BJ (cell line): ENCODE data around the gene PHC2. TPM values are rescaled to one million over a fixed set of nuclear protein-coding genes. Genes with fewer than 3 reads are reported as not detected.

Experiments used
- CTCF ChIA-PET: fragments of 350-600 bp; formaldehyde crosslinking; extraction: SDS; loops from one replicate; lab custom pipeline; 2021; ENCODE audit warnings: antibody characterized with exemption, inconsistent platforms; lab: Yijun Ruan, JAX
- POLR2A ChIA-PET: fragments of 300-600 bp; sonication (Branson Sonifier 250); formaldehyde crosslinking; extraction: SDS; loops from one replicate; lab custom pipeline; 2021; ENCODE audit warnings: antibody characterized with exemption; lab: Charles Lee
- DNase-seq: peaks from one replicate; pipeline ENCODE4 v3.0.0-alpha.2; 2011; ENCODE audit warnings: low read depth
- H3K27me3 ChIP-seq: 2 replicates; pipeline ENCODE4 v1.6.0; 2011; ENCODE audit warnings: low read length; ENCODE audit not compliant: control insufficient read depth, insufficient read depth
- H3K36me3 ChIP-seq: 2 replicates; pipeline ENCODE4 v1.5.1; 2011; ENCODE audit warnings: low read length; ENCODE audit not compliant: control insufficient read depth, insufficient read depth
- H3K4me3 ChIP-seq: 2 replicates; pipeline ENCODE4 v1.5.1; 2011; ENCODE audit warnings: low read depth, mild to moderate bottlenecking, control low read depth, low read length
- polyA plus RNA-seq: library from polyadenylated mRNA; depleted of rRNA; stranded (reverse); fragments of >200 nt; gene quantifications from 2 replicates; pipeline ENCODE4 v1.2.3, GENCODE V29; 2011
- TF ChIP-seq, protein P1 (sequence below): IDR thresholded peaks from 2 replicates; pipeline ENCODE4 v1.5.1; 2011; ENCODE audit warnings: low read depth, mild to moderate bottlenecking, control low read depth, inconsistent platforms, low read length, moderate library complexity; ENCODE audit not compliant: insufficient read depth

PHC2 gene
- polyA plus RNA-seq, 1 experiment: 62.0 TPM

DNA sequence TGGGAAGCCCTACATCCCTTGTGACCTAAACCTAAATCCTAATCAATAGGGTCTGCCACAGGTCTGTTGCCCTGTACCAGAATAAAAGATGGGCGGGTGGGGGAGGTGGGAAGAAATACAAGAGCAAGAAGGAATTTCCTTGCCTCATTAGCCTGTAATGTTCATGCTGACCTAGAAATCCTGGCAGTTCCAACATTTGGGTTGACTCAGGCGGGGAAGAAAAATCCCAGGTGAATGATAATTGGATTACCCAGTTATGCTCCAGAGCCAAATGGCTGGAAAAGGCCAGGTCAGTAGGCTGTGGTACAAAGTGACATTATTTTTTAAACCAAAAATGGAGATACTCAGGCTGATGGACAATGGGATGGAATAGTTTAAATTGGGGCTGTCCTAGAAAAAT, 82.7 kb downstream of the PHC2 start:
- no peak for DNase-seq
- no peaks in the 10 kb centered on the region for H3K27me3 ChIP-seq
- CTCF ChIA-PET: interaction anchor here (0.8 to 1.8 kb wide), 4 partner anchors 9 to 53 kb away, joined by 3 to 5 read pairs (median 4); no protein-coding TSS in a partner anchor
- TF ChIP-seq, protein P1, sequence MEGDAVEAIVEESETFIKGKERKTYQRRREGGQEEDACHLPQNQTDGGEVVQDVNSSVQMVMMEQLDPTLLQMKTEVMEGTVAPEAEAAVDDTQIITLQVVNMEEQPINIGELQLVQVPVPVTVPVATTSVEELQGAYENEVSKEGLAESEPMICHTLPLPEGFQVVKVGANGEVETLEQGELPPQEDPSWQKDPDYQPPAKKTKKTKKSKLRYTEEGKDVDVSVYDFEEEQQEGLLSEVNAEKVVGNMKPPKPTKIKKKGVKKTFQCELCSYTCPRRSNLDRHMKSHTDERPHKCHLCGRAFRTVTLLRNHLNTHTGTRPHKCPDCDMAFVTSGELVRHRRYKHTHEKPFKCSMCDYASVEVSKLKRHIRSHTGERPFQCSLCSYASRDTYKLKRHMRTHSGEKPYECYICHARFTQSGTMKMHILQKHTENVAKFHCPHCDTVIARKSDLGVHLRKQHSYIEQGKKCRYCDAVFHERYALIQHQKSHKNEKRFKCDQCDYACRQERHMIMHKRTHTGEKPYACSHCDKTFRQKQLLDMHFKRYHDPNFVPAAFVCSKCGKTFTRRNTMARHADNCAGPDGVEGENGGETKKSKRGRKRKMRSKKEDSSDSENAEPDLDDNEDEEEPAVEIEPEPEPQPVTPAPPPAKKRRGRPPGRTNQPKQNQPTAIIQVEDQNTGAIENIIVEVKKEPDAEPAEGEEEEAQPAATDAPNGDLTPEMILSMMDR: no peak
- H3K4me3 ChIP-seq: peak overlapping the region; percentile 82
- POLR2A ChIA-PET: no interaction called here
- H3K36me3 ChIP-seq: peaks cover 4% of the 10 kb centered on the region

DNA sequence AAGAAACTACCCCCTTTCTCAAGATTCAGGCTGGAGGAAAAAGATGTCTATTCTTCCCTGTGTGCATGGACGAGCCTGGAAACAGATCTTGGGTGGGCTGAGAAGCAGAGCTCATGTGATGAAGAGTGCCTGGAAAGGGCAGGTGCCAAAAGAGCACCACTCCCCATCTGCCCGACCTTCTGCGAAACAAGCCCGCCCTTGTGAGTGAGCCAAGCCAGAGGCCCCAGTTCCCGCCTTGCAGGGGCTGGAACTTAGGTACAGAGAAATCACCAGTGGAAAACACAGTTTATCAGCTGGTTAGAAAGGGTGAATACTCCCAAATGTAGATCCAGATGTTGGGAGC, 83.3 kb downstream of the PHC2 start:
- TF ChIP-seq, protein P1: no peak
- ChIA-PET POLR2A (no interaction called here), CTCF (interaction anchor here (0.8 to 1.8 kb wide), 4 partner anchors 9 to 52 kb away, joined by 3 to 5 read pairs (median 4); no protein-coding TSS in a partner anchor)
- Histone ChIP-seq H3K36me3 (peaks cover 4% of the 10 kb centered on the region), H3K27me3 (no peaks in the 10 kb centered on the region), H3K4me3 (peak overlapping the region; percentile 82)
- no peak for DNase-seq

DNA sequence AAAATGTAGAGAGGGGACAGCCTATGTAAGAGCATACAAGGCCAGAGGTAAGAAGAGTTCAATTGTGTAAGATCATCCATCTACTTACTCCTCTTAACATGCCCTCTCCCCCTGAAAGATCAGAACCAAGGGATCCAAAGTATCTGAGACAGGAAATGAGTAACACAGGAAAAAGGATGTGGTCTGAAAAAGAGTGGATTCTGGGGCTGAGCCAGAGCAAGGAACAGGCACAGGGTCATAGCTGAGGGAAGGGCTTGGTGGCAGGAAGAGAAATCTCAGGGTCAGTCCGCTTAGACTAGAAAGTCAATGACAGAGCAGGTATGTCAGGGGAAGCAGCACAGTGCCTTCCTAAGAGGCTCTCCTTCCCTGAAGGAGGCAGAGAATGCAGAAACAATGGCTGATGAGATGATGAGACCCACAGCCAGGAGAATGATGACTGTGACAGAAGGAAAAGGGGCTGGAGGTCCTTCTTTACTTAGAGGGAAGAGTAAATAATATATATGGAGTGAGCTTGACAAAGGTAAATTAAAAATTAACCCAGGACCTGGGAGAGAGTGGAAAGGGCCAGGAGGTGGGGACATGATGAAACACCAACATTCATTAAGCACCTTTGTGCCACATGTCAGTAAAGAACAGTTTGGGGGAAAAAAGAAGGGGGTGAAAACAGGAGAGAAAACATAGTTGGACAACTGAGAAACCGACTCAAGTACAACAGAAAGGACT, 83.8 kb downstream of the PHC2 start:
- TF ChIP-seq, protein P1: no peak
- ChIA-PET CTCF (interaction anchor here (0.8 to 1.8 kb wide), 3 partner anchors 8 to 52 kb away, joined by 3 to 5 read pairs (median 3); no protein-coding TSS in a partner anchor), POLR2A (no interaction called here)
- H3K4me3 ChIP-seq: peak overlapping the region; percentile 82
- no peaks in the 10 kb centered on the region for H3K27me3 ChIP-seq
- peak; percentile 79 for DNase-seq
- peaks cover 3% of the 10 kb centered on the region for H3K36me3 ChIP-seq

DNA sequence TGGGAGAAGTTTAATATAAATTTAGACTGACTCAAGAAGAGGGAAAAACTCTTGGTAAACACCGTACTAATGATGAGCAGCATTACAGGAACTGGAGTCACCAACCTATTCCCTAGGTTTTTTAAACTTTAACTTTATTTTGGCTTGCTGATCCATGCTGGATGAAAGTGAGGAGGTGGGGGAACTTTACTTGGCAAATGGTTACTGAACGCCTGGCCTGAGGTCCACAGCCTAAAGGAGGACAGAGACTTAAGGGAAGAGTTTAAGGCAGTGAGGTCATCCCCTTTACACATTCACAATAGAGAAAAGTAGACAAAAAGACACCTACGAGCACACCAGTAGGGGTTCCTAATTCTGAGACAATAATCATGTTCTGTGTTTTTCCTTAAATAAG, 84.4 kb downstream of the PHC2 start:
- no peak for DNase-seq
- H3K27me3 ChIP-seq: no peaks in the 10 kb centered on the region
- ChIA-PET POLR2A (no interaction called here), CTCF (no interaction called here)
- TF ChIP-seq, protein P1: no peak
- peaks cover 6% of the 10 kb centered on the region for H3K36me3 ChIP-seq
- H3K4me3 ChIP-seq: peak overlapping the region; percentile 82

DNA sequence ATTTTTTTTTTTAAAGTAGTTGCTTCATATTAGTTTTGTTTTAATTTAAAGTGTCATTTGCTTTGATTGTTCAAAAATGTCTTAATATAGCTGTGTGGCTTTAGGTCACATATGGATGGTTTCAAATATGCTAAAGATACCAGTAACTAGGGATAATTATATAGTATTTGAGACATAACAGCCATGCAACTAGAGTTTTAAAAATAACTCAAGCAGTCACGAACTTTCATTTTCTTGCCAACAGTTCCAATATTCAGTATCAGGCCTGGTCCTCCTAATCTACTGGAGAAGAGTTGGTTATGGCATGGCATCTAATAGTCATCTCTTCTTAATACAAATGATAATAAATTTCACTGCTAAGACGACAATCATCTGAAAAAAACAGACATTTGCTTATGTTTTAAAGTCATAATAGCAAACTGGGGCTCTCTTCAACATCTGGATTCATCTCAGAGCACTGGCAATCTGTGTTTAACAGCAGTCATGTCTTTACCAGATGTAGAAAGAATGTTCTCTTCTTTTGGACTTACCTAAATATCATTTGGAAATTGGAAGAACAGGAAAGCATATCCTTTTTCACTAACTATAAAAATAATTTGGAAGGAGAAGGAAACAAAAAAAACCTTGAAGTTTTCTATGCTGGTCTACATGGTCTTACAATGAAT, 85.9 kb downstream of the PHC2 start:
- TF ChIP-seq, protein P1: no peak
- no peak for DNase-seq
- Histone ChIP-seq H3K27me3 (no peaks in the 10 kb centered on the region), H3K4me3 (no peak overlapping the region), H3K36me3 (peaks cover 8% of the 10 kb centered on the region)
- POLR2A ChIA-PET: no interaction called here
- CTCF ChIA-PET: interaction anchor here (1.0 kb wide), 1 partner anchor 12 kb away, joined by 3 read pairs; no protein-coding TSS in a partner anchor
